HG03060 (cell line): ENCODE data around the gene ZNRD2.

ENCODE experiments used
- ATAC-seq: cut with Tn5 transposase; IDR thresholded peaks from one replicate; pipeline ENCODE4 v1.9.1; 2021; ENCODE audit warnings: low read depth, moderate number of reproducible peaks; ENCODE audit not compliant: unreplicated experiment

ZNRD2 gene

DNA sequence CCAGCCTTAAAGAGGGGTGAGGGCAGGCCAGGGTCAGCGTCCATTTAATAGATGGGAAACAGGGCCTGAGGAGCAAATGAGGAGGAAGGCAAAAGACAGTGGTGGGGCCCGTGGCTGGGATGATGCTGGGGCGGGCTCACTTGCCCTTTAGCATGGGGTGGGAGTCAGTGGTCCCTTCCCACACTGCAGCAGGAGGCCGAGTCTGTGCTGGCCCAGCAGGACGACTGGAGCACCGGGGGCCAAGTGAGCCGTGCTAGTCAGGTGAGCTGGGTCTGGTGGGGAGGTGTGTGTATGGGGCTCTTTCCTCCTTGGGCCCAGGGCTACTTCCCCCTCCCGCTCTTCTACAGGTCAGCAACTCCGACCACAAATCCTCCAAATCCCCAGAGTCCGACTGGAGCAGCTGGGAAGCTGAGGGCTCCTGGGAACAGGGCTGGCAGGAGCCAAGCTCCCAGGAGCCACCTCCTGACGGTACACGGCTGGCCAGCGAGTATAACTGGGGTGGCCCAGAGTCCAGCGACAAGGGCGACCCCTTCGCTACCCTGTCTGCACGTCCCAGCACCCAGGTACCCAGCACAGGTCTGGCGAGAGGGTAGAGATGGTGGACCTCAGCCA is 32.6 kb upstream of the ZNRD2 start:
- ATAC-seq, result no peak

DNA sequence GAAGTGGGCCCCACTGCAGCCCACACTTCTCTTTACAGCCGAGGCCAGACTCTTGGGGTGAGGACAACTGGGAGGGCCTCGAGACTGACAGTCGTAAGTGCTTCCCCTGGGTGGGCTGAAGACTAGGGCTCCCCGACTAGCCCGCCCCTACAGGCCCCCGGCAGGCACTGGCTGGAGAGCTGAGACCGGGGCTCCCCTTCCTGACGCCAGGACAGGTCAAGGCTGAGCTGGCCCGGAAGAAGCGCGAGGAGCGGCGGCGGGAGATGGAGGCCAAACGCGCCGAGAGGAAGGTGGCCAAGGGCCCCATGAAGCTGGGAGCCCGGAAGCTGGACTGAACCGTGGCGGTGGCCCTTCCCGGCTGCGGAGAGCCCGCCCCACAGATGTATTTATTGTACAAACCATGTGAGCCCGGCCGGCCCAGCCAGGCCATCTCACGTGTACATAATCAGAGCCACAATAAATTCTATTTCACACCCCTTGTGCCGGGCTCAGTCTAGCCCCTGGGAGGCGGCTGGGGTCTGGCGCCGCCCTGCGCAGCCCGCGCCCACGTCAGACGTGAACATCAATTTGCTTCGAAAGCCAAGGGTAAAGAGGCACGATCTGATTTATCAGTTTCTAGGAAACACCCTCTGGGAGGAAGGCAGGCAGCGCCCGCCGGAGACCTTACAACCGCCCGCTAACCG is 31.9 kb upstream of the ZNRD2 start:
- ATAC-seq, result no peak

DNA sequence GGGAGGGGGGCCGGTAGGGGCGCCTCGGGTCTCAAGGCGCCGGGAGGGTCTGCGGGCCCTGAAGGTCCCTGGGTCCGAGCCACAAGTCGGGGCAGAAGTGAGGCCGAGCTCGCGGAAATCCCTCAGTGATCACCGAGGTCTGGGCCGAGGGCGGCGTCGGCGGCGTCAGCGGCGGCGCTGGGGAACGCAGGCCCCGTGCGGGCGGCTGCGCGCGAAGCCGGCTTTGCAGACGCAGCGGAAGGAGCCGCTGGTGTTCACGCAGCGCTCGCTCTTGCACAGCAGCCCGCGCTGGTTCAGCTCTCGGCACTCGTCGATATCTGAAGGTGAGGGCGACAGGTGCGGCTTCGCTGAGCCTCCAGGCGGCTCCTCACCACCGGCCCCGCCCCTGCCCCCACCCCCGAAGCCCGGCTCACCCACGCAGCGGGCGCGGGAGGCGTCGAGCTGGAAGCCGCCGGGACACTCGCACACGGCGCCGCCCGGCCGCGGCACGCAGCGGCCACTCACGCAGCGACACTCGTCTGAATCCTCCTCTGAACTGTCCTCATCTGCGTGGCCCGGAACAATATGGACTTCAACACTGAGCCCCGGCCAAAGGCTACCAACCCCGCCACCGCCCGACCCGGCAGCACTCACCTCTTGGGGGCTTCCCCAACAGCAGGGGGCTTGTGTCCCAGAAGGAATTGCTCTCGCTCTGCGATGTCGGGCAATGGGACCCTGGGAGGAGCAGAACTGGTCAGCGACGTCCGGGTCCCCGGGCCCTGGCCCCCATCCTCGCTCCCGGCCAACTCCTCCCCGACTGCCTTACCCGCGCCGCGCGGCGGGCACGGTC is 31.1 kb upstream of the ZNRD2 start:
- ATAC-seq, result no peak

DNA sequence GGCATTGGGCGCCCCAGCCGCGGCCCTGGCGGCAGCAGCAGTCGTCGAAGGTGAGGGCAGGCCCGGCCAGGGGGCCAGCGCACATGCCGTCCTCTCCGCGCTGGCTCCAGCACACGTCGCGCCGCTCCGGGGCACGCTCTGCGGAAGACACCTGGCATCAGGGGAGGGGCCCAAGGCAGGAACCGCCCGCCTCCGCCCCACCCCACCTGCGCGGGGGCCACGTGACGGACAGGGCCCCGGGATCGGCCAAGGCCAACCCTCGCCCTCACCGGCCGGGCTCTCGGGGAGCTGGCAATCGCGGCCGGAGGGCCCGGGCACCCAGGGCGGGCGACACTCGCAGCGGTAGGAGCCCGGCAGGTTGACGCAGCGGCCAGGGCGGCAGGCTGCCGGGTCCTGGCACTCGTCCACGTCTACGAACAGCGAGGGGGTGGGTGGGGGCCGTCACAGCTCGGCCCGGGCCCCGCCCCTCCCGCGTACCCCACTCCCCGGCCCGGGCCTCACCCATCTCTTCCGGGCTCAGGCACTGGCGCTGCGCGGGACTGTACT is 30.5 kb upstream of the ZNRD2 start:
- ATAC-seq, result no peak

DNA sequence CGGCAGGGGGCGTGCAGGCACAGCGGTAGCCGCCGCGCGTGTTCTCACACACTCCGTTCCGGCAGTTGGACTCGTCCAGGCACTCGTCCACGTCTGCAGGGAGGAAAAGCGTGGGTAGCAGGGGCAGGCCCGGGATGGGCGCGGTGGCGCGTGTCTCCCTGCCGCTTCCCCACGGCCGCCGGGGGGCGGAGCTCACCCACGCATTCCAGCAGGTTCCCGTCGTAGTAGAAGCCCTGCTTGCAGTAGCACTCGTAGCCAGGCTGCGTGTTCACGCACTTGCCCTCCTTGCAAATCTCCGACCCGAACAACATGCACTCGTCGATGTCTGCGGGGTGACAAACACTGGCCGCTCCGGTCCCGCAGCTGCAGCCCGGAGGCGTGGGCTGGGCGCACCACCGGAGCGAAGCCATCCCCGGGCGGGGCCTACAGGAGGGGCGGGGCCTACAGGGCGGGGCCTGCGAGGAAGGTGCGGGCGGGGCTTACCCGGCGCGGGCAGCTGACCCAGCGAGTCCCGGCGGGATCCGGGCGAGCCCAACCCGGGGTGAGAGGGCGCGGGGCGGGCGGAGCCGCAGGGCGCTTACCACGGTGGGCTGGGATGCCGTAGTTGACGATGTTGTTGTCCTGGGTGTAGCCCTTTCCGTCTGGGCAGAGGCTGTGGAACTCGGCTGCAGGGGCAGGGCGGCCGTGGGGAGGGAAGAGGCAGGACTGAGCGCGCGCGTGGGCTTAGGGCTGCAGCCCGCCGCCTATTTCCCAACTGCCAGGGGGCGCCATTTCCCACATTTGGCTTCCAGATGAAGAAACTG is 29.8 kb upstream of the ZNRD2 start:
- peak; percentile 37 for ATAC-seq

DNA sequence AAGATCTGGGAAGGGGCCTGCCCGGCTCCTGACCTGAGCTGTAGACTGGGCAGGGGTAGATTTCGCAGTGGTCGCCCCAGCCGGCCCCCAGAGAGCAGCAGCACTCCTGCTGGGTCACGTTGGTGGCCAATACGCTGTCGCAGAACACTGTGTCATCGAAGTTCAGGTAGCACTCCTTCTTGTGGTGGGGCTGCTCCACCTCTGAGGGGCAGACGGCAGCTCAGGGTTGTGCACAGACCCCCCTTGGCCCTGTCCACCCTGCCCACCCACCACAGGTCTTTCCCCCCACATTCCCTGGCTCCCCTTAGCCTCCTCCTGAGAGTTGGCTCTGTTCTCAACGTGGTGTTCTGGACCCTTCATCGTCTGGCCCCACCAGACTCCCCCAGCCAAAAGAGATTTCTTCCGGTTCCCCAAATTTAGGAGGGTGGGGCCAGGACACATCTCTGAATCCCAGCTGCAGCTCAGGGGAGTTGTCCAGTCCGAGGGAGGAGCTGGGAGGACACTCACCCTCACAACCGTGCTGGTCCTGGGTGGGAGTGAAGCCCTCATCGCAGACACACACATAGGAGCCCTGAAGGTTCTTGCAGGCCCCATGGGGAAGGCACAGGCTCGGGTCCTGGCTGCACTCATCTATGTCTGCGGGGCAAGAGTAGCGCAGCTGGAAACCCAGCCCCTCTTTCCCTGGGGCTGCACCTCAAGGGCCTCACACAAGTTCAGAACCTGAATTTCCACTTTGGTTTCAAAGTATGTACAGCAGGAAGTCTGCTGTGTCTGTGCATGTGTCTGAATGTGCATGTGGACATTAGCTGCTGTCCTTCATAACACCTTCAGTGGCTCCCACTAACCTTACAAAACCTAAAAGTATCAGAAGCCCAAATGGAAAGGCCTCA is 28.9 kb upstream of the ZNRD2 start:
- ATAC-seq, result no peak

DNA sequence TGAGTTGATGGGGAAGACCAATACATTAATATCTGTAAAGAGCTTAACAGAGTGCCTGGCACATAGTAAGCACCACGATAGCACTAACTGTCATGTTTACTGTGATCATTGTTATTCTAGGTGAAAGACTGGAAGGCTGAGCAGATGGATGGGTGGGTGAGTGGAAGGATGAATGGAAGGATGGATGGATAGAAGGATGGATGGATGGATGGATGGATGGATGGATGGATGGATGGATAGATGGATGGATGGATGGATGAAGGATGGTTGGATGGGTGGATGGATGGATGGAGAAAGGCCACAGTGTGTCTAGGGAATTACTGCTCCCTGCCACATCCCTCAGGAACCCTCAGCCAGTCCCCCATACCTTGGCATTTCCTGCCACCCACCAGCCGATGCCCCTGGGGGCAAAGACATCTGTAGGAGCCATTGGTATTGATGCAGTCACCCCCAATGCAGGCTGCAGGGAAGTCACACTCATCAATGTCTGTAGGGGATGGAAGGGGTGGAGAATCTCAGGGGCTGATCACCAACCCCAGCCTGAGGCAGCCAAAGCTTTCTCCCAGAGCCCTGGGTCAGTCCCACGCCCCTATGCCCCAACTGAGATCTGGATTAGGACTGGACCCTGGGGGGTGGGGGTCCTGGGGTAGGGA is 27.4 kb upstream of the ZNRD2 start:
- no peak for ATAC-seq

DNA sequence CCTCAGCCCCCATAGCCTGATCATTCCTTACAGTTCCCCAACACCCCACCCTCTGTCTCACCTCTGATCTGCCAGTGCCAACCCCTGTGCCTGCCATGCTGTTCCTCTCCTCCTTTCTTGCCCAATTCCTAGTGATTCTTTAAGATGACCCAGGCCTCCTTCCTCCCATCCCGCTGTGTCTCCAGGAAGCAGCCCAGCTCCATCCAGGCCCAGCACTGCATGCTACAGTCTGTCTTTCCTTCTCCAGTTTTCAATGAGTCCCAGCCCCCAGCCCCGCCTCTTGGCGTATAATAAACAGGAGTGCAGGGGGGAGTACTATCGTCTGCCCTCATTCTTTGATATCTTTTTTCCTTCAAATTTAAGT is 24.4 kb upstream of the ZNRD2 start:
- no peak for ATAC-seq

DNA sequence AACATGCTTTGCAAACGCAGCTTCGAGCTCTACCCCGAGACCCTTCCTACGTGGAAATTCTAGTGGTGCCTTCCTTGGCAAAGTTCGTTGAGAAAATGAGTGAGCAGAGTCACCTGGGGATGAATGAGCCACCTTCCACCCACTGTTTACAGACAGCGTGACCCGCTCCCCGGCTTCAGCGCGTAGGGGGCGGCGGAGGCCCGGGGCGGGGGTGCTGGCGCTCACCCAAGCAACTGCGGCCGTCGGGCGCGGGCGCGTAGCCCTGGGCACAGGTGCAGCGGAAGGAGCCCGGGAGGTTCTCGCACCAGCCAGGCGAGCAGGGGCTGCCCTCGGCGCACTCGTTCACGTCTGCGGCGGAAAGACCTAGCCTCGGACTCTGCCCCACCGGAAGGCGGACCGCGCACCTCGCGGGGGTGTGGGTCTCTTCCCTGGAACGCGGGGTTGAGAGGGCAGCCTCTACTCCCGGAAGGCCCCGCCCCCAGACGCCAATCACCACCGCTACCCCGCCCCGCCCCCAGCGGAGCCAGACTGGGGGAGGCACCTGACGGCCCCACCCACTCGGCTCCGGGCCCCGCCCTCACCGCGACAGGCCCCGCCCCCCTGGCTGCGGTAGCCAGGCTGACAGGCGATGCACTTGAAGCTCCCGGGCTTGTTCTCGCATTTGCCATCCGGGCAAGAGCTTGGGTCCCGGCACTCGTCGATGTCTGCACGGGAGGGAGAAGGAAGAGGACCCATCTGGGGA is 23.9 kb upstream of the ZNRD2 start:
- peak; percentile 41 for ATAC-seq

DNA sequence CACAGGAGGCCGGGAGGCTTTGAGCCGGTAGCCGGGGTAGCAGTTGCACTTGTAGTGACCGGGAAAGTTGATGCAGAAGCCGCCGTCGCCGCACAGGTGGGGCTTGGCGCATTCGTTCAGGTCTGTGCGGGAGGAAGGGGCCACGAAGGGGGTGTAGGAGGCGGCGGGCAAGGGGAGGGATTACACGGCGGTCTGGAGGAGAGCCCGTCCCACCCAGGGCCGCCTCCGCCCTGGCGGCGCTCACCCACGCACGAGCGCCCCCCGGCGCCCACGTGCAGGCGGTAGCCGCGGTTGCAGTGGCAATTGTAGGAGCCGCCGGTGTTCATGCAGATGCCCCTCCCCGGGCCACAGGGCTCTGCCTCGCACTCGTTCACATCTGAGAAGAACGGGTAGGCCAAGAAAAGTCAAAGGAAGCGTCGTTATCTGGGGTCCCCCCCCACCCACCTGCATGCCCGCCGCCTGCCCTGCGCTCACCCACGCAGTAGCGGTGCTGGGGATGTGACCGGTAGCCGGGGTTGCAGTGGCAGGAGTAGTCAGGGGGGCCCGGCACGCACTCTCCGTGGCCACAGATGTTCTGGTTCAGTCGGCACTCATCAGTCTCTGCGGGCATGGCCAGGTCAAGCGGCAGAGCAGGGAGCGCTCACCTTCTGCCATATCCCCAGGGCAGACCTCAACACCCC is 22.7 kb upstream of the ZNRD2 start:
- ATAC-seq, result no peak

DNA sequence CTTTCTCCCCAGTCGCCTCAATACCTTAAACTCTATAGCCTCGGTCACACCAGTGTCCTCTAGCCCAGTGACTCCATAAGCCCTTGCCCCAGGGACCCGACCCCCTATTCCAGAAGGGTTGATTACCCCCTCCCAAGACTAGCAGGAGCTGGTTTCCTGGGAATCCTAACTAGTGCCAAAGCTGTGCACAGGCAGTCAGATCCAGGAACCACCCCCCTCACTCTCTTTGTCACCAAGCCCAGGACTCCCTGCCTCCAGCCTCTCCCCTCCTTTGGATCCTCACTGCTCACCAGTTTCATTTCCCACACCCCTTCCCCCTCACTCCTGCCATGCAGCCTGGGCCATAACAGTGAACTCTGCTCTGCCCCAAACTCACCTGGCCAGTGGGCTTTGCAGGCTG is 21.9 kb upstream of the ZNRD2 start:
- no peak for ATAC-seq

DNA sequence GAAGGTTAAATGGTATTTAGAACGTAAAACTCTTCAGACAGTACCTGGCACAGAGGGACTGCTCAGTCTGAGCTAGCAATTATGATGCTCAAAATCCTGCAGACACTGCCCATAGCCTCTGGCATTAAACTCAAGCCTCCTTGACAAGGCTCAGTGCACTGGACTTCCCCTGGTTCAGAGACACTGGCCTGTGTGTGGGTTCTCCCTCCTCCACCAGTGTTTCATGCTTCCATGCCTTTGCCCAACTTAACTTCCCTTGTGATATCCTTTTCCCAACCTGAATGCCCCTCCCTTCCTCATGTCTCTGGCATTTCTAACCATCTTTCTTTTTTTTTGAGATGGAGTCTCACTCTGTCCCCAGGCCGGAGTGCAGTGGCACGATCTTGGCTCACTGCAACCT is 21.2 kb upstream of the ZNRD2 start:
- ATAC-seq, result no peak

DNA sequence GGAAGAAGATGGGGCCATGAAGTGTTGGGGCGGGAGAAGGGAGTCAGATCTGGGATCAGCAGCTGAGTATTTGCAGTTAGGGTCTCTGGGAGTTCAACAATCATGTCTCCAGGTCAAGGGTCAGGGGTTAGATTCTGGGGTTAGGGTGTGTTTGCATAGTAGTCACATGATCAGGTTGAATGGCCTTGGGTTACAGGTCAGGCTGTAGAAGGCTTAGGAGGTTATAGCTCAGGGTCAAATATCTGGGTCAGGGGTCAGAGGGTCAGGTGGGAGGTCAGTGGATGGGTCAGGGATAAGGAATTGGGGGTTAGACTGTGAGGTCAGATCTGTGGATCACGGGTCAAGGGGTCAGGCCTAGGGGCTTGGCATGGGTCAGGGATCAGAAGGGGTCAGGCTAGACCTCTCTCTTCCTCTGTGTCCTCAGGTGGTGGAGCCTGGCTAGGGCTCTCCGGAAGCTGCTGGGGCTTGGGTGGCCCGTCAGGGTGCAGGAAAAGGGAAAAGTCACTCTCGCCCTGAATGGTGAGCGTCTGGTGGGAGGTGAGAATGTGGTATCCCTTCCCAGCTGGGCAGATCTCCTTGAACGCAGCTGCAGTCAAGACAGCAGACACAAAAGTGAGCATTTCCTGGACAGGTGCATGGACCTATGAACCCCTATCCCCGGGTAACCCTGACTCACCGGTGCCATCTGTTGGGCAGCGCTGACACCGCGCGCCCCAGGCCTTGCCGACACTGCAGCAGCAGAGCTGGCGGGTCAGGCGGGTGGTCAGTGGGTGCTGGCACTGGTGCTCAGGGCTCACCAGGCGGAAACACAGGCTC is 18.5 kb upstream of the ZNRD2 start:
- ATAC-seq, result no peak

DNA sequence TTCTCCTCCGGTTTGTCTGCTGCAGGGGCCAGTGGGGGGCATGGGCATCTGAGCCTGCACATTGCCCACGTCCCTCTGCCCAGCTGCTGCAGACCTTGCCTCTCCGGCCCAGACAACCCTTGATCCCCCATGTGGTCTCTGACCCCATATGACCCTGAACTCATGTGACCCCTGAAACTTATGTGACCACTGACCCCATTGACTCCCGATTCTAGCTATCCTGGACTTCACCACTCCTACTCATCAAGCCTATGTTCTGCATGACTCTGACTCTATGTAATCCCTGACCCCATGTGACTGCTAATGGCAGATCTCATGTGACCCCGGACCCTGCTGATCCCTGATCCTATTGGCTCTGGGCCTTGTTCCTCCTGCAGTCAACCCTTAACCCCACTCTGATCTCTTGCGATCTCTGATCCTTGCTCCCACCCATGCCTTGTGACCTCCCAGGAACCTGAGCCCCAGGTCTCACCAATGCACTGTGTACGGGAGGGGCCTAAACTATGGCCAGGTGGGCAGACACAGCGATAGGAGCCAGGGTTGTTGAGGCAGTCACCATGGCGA is 17.8 kb upstream of the ZNRD2 start:
- no peak for ATAC-seq

DNA sequence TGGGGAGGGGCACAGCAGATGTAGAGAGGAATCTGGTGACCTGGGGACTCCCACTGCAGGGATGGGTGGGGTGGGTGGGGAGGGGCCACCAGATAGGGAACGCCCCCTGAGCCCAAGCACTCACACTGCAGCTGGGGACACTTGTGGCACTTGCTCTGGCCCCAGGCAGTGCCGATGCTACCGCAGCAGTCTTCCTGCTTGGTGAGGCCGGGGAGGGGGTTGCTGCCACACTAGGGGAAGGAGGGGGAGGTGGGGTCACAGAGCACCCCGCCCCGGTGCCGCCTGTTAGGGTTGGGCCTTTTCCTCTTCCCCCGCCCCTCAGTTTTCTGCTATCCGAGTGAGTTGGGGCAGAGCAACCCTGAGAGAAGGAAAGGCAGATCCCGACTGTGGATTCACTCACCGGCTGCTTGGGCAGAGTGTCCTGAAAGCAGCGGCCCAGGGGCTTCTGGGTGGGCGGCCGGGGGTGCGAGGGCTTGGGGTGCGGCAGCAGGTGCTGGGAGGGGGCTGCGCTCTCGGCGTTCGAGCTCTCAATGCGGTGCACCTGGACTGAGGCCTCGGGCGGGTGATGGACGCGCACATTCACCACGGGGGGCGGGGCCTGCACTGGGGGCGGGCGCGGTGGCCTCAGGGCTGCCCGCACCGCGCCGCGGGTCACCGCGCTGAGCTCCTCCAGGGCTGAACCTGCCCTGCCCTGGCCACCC is 16.8 kb upstream of the ZNRD2 start:
- ATAC-seq, result no peak
